ENCODE data around the gene FBN1.

The FBN1 gene

GRCh38 chr15:48653216-48653615 lies 7.7 kb upstream of the FBN1 start:
- in situ Hi-C loops (cut with MboI; ENCODE audit: low sequenced_read_pairs), result no loop called here

DNA sequence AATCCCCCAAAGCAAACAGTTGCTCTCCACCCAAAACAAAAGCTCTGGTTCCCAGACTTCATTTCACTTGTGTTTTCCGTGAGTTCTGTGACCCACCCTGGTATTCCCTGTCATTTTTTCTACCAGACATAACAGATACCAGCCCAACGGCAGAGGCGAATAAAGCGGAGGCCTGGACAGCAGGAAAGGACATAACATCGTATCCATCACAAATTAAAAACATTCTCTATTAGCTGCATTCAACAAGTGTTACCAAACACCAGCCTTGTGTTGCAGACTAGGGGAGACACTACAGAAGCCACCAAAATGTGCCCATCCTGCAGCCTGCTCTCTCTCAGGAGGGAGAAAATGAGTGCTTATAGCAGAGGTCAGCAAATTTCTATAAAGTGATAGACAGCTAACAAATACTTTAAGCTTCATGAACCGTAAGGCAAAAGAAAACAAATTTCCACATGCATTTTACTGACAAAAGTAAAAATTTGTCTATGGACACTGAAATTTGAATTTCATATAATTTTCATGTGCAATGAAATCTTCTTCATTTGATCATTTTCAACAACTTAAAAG lies 7.1 kb upstream of the FBN1 start:
- in situ Hi-C loops (cut with MboI; ENCODE audit: low sequenced_read_pairs), result no loop called here

DNA sequence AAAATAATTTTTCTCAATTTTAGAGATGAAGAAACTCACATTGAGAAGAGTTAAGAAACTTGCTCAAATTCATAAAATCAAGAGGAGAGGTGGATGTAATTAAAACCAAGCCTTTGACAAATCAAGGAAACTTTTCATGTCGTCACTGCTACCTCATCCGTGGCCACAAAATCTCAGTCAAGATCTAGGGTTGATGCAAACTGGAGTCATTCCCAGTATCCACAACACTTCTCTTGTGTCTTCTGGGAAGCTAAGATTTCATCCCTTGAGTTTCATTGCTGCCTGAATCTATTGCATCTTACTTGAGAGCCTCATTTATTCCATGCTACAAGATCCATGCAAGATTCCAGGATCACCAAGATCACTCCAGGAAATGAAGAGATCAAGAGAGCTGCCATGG lies 5.4 kb upstream of the FBN1 start:
- in situ Hi-C loops (cut with MboI; ENCODE audit: low sequenced_read_pairs), result no loop called here

- in situ Hi-C loops (cut with MboI; ENCODE audit: low sequenced_read_pairs), result no loop called here
These were observed 2.5 kb upstream of the FBN1 start for GRCh38 chr15:48647962-48648361.

GRCh38 chr15:48646331-48646730 lies 822 bp upstream of the FBN1 start:
- in situ Hi-C loops (cut with MboI; ENCODE audit: low sequenced_read_pairs), result no loop called here

- in situ Hi-C loops (cut with MboI; ENCODE audit: low sequenced_read_pairs), result no loop called here
These were observed 517 bp downstream of the FBN1 start for GRCh38 chr15:48644827-48645557.

DNA sequence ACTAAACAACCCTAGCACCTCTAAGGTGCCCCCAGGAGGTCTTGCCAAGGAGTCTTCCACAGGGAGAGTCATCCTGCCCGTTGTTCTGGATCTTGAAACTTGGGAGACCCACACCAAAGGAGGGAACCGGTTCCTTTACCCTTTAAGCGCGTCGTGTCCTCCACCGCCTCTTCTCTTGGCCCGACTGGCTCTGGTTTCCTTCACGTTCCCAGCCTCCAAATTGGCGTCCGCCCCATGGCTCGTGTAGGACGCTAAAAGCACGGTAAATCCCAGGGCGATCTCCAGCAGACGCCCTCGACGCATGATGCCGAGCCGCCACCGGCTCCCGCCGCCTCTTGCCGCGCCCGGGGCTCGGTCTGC lies 1.1 kb downstream of the FBN1 start:
- in situ Hi-C loops (cut with MboI; ENCODE audit: low sequenced_read_pairs), result no loop called here

DNA sequence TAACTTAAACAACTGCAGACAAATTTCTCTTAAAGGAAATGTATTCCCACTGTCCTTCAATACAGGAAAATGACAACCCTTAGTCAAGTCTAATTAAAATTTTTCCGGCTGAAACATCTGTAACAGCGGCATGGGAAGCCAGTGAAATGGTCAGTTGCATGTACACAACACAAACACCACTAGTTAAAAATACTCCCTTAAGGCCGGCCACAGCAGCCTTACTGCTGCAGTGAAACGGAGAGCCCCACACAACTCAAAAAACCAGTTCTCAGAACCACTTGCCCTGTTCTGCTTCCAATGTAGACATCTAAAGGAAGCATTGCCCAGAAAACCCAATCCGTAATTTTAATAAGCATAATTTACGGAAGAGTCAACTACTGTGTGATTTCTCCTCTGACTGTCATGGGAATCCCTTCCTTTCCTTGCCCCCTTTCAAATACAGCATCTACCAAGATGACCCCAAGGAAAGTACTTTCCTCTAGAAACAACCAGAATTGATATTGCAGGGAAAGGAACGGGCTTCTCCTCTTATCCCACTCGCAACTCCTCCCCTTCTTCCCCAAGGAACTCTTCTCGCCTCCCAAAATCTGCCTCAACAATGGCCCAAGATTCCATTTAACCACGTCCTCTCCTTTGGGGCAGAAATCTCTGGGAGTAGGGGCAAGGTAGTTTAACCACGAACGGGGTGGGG lies 1.6 kb downstream of the FBN1 start:
- in situ Hi-C loops (cut with MboI; ENCODE audit: low sequenced_read_pairs), result no loop called here

- in situ Hi-C loops (cut with MboI; ENCODE audit: low sequenced_read_pairs), result no loop called here
These were observed 2.3 kb downstream of the FBN1 start for GRCh38 chr15:48643206-48643605.

GRCh38 chr15:48642795-48643194 lies 2.7 kb downstream of the FBN1 start:
- in situ Hi-C loops (cut with MboI; ENCODE audit: low sequenced_read_pairs), result no loop called here

- in situ Hi-C loops (cut with MboI; ENCODE audit: low sequenced_read_pairs), result no loop called here
These were observed 4.1 kb downstream of the FBN1 start for GRCh38 chr15:48641416-48641815.

- in situ Hi-C loops (cut with MboI; ENCODE audit: low sequenced_read_pairs), result no loop called here
These were observed 6.5 kb downstream of the FBN1 start for GRCh38 chr15:48638963-48639362.

DNA sequence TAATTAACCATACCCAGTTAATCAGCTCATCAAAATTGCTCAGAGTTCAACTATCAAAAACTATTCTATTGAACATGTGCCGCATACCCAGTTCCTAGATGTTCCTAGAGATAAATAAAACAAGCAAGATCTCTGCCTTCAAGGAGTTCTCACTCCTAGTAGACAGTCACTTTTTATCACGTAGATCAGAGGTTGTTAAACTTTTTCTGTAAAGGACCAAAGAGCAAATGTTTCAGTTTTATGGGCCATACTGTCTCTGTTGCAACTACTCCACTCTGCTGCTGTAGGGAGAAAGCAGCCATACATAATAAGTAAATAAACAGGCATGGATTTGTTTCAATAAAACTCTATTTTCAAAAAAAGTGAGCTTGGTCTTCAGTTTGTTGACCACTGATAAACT lies 7.9 kb downstream of the FBN1 start:
- in situ Hi-C loops (cut with MboI; ENCODE audit: low sequenced_read_pairs), result no loop called here

- in situ Hi-C loops (cut with MboI; ENCODE audit: low sequenced_read_pairs), result no loop called here
These were observed 9.0 kb downstream of the FBN1 start for GRCh38 chr15:48636511-48636910.

DNA sequence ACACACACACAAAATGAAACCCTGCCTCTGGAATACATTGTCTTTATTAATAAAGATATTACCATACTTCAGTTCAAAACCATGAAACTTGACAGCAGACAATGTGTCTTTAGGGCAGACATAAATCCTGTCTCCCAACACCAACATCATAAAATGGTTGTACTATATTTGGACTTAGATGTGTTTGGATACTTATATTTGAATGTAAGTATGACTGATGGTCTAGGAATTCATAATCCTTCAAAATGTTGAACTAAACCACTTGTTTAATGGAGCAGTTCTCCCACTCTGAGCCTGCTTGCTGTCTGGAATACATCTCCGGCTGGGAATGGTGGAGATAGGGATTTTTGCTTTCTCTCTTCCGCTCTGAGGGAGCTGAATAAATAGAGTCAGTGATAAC lies 10.6 kb downstream of the FBN1 start:
- in situ Hi-C loops (cut with MboI; ENCODE audit: low sequenced_read_pairs), result no loop called here

GRCh38 chr15:48634096-48634495 lies 11.4 kb downstream of the FBN1 start:
- in situ Hi-C loops (cut with MboI; ENCODE audit: low sequenced_read_pairs), result no loop called here

- in situ Hi-C loops (cut with MboI; ENCODE audit: low sequenced_read_pairs), result no loop called here
These were observed 12.9 kb downstream of the FBN1 start for GRCh38 chr15:48632651-48633050.

DNA sequence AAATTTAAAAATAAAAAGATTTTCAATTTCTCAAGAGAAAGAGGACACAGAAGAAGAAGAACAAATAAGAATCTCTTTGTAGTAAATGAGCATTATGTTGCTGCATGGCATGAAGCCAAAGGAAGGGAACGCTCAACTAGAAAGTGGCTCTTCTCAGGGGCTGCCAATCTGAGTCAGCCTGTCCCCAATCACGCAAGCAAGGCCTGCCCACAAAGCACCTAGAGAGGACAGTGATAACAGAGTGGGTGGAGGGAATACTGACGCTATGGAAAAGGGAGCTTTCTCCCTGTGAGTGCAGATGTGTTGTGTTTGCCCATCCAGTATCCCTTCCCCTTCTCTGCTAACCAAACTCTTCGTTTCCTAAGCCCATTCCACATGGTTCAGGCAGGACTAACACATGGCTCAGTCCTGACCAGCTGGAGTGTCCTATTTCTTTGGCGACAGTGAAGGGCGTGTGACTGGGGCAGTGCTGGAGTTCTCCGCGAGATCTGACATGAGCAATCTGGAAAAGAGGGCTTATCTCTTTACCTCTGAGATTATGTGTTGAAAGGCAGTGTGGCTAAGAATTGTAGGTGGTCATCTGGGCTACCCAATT lies 14.2 kb downstream of the FBN1 start:
- in situ Hi-C loops (cut with MboI; ENCODE audit: low sequenced_read_pairs), result no loop called here

- in situ Hi-C loops (cut with MboI; ENCODE audit: low sequenced_read_pairs), result no loop called here
These were observed 15.3 kb downstream of the FBN1 start for GRCh38 chr15:48630245-48630644.

DNA sequence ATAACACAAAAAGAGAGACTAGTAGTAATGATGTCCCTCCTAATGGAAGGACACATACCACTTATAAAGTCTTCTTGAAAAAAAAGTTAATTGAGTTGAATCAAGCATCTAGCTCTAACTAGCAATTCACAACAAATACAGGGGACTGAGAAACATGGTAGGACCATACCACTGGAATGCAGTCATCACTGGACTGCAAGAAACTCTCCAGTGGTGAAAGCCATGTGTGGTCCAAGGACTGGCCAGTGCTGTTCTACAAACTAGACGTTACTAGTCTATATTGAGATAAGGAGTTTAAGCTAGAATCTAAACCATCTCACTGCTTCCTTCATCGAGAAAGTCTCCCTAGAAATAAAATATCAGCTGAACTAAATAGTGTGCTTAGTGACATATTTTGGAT lies 16.7 kb downstream of the FBN1 start:
- in situ Hi-C loops (cut with MboI; ENCODE audit: low sequenced_read_pairs), result no loop called here

DNA sequence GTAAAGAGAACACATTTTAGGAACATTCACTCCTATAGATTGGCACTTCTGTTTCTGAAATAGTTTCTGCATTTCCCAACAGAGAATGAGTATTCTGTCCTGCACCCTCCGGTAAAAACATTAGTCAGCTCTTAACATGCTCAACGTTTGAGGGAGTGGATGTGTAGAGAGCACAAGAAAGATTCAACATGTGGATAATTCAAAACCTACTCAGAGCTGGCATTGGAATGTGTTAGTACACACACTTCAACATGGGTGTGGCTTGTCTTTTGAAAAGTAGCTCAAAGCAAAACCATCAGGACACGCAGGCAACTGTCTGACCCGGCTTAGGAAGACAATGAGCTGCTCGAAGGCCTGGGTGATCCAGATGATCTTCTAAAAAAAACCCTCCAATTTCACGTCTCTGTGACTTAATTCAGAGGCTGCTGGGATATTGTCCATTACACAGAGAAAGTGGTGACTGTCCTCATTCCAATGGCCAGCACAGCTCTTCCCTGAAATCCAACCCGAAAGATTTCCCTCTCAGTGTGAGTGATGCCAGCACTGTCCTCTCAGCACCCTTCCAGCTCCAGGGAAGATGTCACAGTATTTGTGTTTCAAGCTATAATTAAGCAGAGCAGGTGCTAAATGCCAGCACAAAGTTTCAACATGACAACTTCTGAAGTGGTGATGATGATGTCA lies 18.1 kb downstream of the FBN1 start:
- in situ Hi-C loops (cut with MboI; ENCODE audit: low sequenced_read_pairs), result no loop called here

All from hTERT RPE-1 (cell line).